KOPT-K1 (cell line): Measurements from ENCODE around the gene CAMK1D.

Experiments used
- H3K27ac ChIP-seq: fragments of 200-600 bp; sonication (generic); 2 replicates; pipeline ENCODE4 v1.5.1; 2016; ENCODE audit warnings: antibody characterized with exemption, mild to moderate bottlenecking, low read depth, low read length; ENCODE audit not compliant: poor library complexity, severe bottlenecking
- H3K36me3 ChIP-seq: fragments of 200-600 bp; sonication (generic); 2 replicates; pipeline ENCODE4 v1.5.1; 2017; ENCODE audit warnings: antibody characterized with exemption, mild to moderate bottlenecking, low read length, moderate library complexity; ENCODE audit not compliant: insufficient read depth
- H3K9me3 ChIP-seq: fragments of 200-600 bp; sonication (generic); 2 replicates; pipeline ENCODE4 v1.5.1; 2017; ENCODE audit warnings: antibody characterized with exemption, low read length, mild to moderate bottlenecking; ENCODE audit not compliant: insufficient read depth, poor library complexity, severe bottlenecking

Gene CAMK1D

GRCh38 chr10:12639996-12640944 is 290.9 kb downstream of the CAMK1D start:
- H3K27ac ChIP-seq = no peak overlapping the region
- no peaks in the 10 kb centered on the region for H3K9me3 ChIP-seq
- H3K36me3 ChIP-seq = no peaks in the 10 kb centered on the region

- Histone ChIP-seq H3K27ac (no peak overlapping the region), H3K9me3 (no peaks in the 10 kb centered on the region), H3K36me3 (no peaks in the 10 kb centered on the region)
Observed at GRCh38 chr10:12642036-12642435, 292.7 kb downstream of the CAMK1D start.

GRCh38 chr10:12643279-12643678 is 293.9 kb downstream of the CAMK1D start:
- Histone ChIP-seq H3K9me3 (no peaks in the 10 kb centered on the region), H3K36me3 (no peaks in the 10 kb centered on the region), H3K27ac (no peak overlapping the region)

- H3K36me3 ChIP-seq = no peaks in the 10 kb centered on the region
- no peak overlapping the region for H3K27ac ChIP-seq
- no peaks in the 10 kb centered on the region for H3K9me3 ChIP-seq
Observed at GRCh38 chr10:12644380-12645144, 295.2 kb downstream of the CAMK1D start.

GRCh38 chr10:12645449-12645848 is 296.1 kb downstream of the CAMK1D start:
- Histone ChIP-seq H3K9me3 (no peaks in the 10 kb centered on the region), H3K27ac (no peak overlapping the region), H3K36me3 (no peaks in the 10 kb centered on the region)

- no peaks in the 10 kb centered on the region for H3K36me3 ChIP-seq
- H3K27ac ChIP-seq = no peak overlapping the region
- peaks cover 4% of the 10 kb centered on the region for H3K9me3 ChIP-seq
Observed at GRCh38 chr10:12649012-12649584, 299.8 kb downstream of the CAMK1D start.

- H3K9me3 ChIP-seq = peaks cover 14% of the 10 kb centered on the region
- no peak overlapping the region for H3K27ac ChIP-seq
- H3K36me3 ChIP-seq = no peaks in the 10 kb centered on the region
Observed at GRCh38 chr10:12650122-12650521, 300.8 kb downstream of the CAMK1D start.

GRCh38 chr10:12650538-12651298 is 301.4 kb downstream of the CAMK1D start:
- Histone ChIP-seq H3K36me3 (no peaks in the 10 kb centered on the region), H3K27ac (no peak overlapping the region), H3K9me3 (peaks cover 20% of the 10 kb centered on the region)

GRCh38 chr10:12655940-12656339 is 306.6 kb downstream of the CAMK1D start:
- H3K36me3 ChIP-seq = no peaks in the 10 kb centered on the region
- peaks cover 20% of the 10 kb centered on the region for H3K9me3 ChIP-seq
- no peak overlapping the region for H3K27ac ChIP-seq

GRCh38 chr10:12656518-12657142 is 307.3 kb downstream of the CAMK1D start:
- Histone ChIP-seq H3K27ac (no peak overlapping the region), H3K9me3 (peaks cover 20% of the 10 kb centered on the region), H3K36me3 (no peaks in the 10 kb centered on the region)

- Histone ChIP-seq H3K9me3 (peaks cover 20% of the 10 kb centered on the region), H3K36me3 (no peaks in the 10 kb centered on the region), H3K27ac (no peak overlapping the region)
Observed at GRCh38 chr10:12657489-12657888, 308.1 kb downstream of the CAMK1D start.

GRCh38 chr10:12658526-12658925 is 309.2 kb downstream of the CAMK1D start:
- Histone ChIP-seq H3K36me3 (no peaks in the 10 kb centered on the region), H3K27ac (no peak overlapping the region), H3K9me3 (peaks cover 20% of the 10 kb centered on the region)

GRCh38 chr10:12659706-12660105 is 310.4 kb downstream of the CAMK1D start:
- Histone ChIP-seq H3K36me3 (no peaks in the 10 kb centered on the region), H3K9me3 (peaks cover 10% of the 10 kb centered on the region)

GRCh38 chr10:12660812-12661211 is 311.5 kb downstream of the CAMK1D start:
- no peaks in the 10 kb centered on the region for H3K36me3 ChIP-seq
- H3K9me3 ChIP-seq = no peaks in the 10 kb centered on the region
- H3K27ac ChIP-seq = no peak overlapping the region

More at GRCh38 chr10:12659706-12660105, 310.4 kb downstream of the CAMK1D start:
- no peak overlapping the region for H3K27ac ChIP-seq
